HEK293T (cell line): ENCODE data around the gene AGAP1.

ENCODE experiments used
- ARNT ChIP-seq: fragments of 450-650 bp; IDR thresholded peaks from 2 replicates; pipeline ENCODE4 v1.6.1; 2017; ENCODE audit warnings: mild to moderate bottlenecking
- CTBP1 ChIP-seq: fragments of 450-650 bp; IDR thresholded peaks from 2 replicates; pipeline ENCODE4 v1.6.1; 2016; ENCODE audit warnings: borderline replicate concordance
- ELF4 ChIP-seq: fragments of 450-650 bp; IDR thresholded peaks from 2 replicates; pipeline ENCODE4 v1.6.1; 2017; ENCODE audit warnings: antibody characterized with exemption
- FOXA1 ChIP-seq: fragments of 450-650 bp; IDR thresholded peaks from 2 replicates; pipeline ENCODE4 v1.6.1; 2016; ENCODE audit warnings: mild to moderate bottlenecking
- FOXM1 ChIP-seq: fragments of 450-650 bp; IDR thresholded peaks from 2 replicates; pipeline ENCODE4 v1.6.1; 2017; ENCODE audit warnings: mild to moderate bottlenecking, borderline replicate concordance
- HDGF ChIP-seq: fragments of 450-650 bp; IDR thresholded peaks from 2 replicates; pipeline ENCODE4 v1.6.1; 2017; ENCODE audit warnings: antibody characterized with exemption, borderline replicate concordance
- LEF1 ChIP-seq: fragments of 450-650 bp; IDR thresholded peaks from 2 replicates; pipeline ENCODE4 v1.6.1; 2017; ENCODE audit warnings: mild to moderate bottlenecking, borderline replicate concordance
- SUZ12 ChIP-seq: fragments of 450-650 bp; IDR thresholded peaks from 2 replicates; pipeline ENCODE4 v1.6.1; 2016; ENCODE audit warnings: mild to moderate bottlenecking
- TF ChIP-seq, protein P1 (sequence below): fragments of 450-650 bp; IDR thresholded peaks from 2 replicates; pipeline ENCODE4 v1.6.1; 2016

DNA sequence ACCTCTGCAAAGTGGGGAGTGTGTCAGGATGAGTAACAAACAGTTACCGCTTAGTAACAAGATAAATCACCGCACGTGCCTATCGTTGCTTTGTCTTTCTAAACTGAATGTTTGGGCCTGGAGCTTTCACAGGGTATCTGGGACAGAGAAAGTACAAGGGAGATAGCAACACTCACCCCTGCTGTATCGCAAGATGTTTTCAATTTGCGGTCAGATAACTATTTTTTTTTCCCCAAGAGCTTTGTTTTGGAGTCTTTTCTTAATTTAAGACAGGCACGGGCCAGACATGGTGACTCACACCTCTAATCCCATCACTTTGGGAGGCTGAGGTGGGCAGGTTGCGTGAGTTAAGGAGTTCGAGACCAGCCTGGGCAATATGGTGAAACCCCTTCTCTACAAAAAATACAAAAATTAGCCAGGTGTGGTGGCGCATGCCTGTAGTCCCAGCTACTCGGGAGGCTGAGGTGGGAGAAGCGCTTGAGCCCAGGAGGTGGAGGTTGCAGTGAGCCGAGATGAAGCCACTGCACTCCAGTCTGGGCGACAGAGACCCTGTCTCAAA, 527.7 kb downstream of the AGAP1 start:
- TF ChIP-seq FOXA1 (no peak), CTBP1 (no peak), ELF4 (no peak), ARNT (no peak), LEF1 (no peak), FOXM1 (no peak), HDGF (no peak), SUZ12 (no peak)
- TF ChIP-seq, protein P1, sequence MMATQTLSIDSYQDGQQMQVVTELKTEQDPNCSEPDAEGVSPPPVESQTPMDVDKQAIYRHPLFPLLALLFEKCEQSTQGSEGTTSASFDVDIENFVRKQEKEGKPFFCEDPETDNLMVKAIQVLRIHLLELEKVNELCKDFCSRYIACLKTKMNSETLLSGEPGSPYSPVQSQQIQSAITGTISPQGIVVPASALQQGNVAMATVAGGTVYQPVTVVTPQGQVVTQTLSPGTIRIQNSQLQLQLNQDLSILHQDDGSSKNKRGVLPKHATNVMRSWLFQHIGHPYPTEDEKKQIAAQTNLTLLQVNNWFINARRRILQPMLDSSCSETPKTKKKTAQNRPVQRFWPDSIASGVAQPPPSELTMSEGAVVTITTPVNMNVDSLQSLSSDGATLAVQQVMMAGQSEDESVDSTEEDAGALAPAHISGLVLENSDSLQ = no peak
